Renal cortical epithelial cell (primary cell): Measurements from ENCODE around the gene LDB3. TPM values are rescaled to one million over a fixed set of nuclear protein-coding genes. Genes with fewer than 3 reads are reported as not detected.

Experiments
- DNase-seq: peaks from one replicate; pipeline ENCODE4 v3.0.0-alpha.2; 2011; ENCODE audit warnings: low read depth
- total RNA-seq: library from RNA; depleted of rRNA; stranded (reverse); fragments of >200 nt; gene quantifications from 2 replicates; pipeline ENCODE4 v1.2.3, GENCODE V29; 2014

LDB3 gene
- total RNA-seq, 1 donor from 2014 or later = 0.05 TPM

DNA sequence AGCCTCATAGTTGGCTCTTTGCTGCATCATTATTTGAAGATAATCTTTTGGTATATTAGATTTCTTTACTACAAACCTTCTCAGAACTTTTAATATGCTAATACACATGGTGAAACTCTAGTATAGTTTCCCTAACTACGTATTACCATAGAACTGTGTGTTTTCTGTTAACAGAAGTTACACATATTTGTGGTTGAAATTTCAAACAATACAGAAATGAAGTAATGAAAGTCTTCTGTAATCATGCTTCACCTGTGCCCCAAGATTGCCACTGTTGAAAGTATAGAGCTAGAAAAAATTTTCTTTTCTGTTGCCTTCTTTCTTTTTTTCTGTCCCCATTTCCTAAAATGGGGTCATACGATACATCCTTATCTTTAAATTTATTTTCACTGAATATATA, 97.2 kb downstream of the LDB3 start:
- DNase-seq = no peak

DNA sequence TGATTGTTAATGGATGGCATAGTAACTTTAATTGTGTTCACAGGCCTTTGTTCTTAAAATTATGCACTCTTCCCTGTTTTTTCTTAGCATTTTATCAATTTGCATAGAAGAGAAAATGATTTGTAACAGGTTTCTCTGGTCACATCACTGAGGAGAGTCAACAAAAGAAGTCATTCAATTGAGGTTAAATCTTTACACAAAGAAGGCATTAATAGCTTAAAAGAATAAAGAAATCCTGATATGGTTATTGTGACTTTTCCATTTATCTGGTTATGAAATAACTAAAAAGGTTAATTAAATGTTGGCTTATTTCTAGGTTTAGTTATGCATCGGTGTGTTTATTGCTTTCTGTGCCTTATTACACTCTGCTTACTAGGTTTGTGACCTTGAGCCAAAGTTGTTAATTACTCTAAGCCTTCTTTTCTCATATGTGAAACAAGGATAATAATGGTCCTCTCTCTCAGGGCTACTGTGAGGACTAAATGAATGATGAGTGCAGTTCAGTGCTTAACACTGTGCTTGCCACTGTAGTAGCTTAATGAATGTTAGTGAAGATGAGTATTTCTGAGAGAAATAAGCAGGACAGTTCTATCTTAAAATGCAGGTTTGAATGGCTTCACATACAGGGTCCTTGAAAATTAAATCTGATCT, 100.2 kb downstream of the LDB3 start:
- DNase-seq = no peak

DNA sequence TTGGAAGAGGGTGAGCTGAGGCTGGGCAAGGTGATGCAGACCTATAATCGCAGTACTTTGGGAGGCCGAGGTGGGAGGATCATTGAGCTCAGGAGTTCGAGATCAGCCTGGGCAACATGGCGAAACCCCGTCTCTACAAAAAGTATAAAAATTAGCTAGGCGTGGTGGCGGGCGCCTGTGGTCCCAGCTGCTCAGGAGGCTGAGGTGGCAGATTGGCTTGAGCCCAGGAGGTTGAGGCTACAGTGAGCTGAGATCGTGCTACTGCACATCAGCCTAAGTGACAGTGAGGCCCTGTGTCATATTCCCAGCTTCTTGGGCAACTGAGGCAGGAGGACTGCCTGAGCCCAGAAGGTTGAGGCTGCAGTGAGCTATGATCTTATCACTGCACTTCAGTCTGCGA, 101.7 kb downstream of the LDB3 start:
- DNase-seq = no peak

DNA sequence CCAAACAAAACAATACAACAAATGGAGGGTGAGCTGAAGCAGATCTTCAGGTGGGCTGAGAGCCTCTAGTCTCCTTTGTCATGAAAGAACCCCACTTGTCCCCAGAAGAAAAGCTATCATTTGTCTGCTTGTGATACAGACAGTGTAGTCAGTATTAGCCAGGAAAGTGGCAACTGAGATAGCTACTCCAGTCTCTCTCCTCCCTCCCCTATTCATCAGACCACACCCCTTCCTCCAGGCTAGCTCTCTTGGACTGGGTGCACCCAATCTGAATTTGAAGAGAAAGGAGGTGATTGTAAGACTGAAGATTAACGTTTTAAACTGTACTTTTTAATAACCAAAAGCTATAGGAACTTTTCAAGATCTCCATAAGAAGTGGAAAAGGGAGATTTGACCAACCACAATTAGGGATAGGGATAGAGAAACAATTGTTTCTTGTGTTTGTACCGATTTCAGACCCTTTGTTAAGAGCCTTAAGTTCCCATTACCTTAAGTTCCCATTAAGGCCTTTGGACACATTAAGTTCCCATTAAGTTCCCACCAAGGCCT, 102.2 kb downstream of the LDB3 start:
- no peak for DNase-seq

DNA sequence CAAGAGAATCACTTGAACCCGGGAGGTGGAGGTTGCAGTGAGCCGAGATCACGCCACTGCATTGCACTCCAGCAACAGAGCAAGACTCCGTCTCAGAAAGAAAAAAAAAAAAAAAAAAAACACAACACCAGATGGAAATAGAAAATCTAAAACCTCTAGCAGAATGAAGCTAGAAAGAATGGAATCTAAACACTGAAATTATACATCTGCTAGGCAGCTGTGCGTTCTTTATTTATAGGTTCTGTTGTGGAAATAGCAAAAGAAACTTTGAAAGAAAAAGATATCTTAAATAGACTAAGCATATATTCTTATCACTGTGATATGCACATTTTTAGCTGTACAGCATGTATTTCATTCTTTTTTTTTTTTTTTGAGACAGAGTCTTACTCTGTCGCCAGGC, 105.2 kb downstream of the LDB3 start:
- DNase-seq = no peak

DNA sequence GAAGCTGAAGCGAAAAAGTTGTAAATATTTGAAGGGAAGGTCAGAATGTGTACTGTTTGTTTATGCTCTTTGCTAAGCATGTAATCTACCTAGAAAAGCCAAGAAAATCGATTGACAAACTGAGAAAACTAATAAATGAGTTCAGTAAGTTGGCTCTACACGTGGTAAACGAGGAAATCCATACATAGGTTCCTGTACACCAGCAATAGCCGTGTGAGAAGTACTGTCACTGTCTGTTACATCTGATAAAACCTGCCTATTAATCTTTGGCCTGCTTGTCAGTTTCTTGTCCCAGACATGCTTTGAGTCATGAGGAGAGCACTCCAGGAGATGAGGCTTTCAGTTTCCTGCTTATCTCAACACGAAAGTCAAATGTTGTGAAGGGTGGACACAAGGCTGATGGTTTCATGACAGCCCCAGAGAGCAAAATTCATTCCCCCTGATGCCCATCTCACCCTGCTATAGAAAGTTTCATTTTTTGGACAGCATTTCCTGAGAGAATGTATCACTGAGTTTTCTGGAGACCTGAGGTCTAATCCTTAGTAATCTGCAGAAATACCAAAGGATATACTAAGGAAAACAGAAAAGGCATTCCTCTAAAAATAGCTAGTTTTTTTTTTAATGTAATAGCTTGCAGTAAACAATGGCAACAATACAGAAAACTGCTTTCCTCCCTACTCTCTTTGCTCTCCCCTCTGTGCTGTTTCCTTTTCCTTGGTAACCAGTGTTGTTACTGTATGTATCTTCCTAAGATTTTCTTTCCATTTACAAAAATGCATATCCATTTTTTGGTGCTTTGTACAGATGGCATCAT, 107.0 kb downstream of the LDB3 start:
- DNase-seq = no peak

DNA sequence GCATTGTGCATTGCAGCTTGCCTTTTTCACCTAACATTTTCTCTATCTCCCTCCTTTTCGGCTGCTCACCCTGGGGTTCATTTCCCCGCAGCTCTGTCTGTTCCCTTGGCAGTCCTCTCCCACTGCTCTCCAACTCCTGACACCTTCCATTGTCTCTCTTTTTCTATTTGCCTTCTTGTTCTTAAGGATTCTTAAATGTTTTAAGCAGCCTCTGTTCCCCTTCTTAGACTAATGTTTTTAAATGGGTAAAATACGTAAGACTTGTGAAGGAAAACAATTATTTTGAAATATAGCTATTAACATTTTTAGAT, 107.5 kb downstream of the LDB3 start:
- DNase-seq = no peak

DNA sequence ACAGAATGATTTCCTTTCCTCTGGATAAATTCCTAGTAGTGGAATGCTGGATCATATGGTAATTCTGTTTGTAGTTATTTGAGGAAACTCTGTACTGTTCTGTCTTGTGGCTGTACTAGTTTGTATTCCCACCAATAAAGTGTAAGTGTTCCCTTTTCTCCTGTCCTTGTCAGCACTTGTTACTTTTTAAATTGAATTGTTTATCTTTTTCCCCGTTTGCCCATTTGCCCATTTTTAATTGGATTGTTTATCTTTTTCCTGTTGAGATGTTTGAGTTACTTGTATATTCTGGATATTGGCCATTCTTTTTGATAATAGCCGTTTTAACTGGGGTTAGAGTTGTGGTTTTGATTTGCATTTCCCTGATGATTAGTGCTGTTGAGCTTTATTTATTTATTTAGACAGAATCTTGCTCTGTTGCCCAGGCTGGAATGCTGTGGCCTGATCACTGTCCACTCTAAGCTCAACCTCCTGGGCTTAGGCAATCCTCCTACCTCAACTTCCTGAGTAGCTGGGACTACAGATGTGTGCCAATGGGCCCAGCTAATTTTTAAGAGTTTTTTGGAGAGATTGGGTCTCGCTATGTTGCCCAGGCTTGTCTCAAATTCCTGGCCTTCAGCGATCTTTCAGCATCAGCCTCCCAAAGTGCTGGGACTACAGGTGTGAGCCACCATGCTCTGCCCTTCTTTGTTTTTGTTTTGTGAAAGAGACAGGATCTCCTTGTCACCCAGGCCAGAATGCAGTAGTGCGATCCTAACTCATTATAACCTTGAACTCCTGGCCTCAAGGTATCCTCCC, 111.1 kb downstream of the LDB3 start:
- DNase-seq = no peak

DNA sequence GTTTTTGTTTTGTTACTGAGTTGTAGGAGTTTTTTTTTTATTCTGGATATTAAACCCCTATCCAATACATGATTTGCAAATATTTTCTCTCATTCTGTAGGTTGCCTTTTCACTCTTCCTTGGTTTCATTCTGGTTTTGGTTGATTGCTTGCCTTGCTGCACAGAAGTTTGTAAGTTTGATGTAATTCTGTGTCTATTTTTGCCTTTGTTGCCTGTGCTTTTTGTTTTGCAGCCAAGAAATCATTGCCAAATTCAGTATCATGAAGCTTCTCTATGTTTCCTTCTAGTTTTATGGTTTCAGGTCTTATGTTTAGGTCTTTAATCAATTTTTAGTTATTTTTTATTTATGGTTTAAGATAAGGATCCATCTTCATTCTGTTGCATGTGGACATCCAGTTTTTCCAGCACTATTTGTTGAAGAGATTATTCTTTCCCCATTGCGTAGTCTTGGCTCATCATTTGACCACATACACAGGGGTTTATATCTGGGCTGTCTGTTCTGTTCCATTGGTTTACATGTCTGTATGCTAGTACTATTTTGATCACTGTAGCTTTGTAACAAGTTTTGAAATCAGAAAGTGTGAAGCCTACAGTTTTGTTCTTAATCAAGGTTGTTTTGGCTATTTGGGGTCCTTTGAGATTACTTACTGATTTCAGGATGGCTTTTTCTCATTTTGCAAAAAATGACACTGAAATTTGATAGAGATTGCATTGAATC, 114.5 kb downstream of the LDB3 start:
- no peak for DNase-seq

DNA sequence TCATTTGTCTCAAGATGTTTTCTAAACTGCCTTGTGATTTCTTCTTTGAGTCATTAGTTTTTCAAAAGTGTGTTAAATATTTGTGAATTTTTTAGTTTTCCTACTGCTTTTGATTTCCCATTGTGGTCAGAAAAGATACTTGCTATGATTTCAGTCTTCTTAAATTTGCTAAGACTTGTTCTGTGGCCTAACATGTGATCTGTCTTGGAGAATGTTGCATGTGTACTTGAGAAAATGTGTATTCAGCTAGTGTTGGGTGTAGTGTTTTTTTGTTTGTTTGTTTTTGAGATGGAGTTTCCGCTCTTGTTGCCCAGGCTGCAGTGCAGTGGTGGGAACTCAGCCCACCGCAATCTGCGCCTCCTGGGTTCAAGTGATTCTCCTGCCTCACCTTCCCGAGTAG, 116.7 kb downstream of the LDB3 start:
- DNase-seq = no peak

Other genes with a start within 250 kb of the LDB3 start
- 53.1 and 72.5 TPM in 2 replicates for gene WAPL, start 146.7 kb upstream of the LDB3 start, total RNA-seq
- gene OPN4, start 14.0 kb upstream of the LDB3 start, total RNA-seq = not detected in 2 replicates
- gene BMPR1A, start 88.1 kb downstream of the LDB3 start, total RNA-seq = 57.0 and 92.9 TPM in 2 replicates